Breast epithelium (tissue), 4 donors: Measurements from ENCODE around the gene ANKRD55. TPM values are rescaled to one million over a fixed set of nuclear protein-coding genes. Genes with fewer than 3 reads are reported as not detected.

Experiments used
- DNase-seq, 2 donors: peaks; one replicate each; pipeline ENCODE4 v3.0.0-alpha.2; 2019; ENCODE audit warnings: low spot score in 2 of 2
- H3K27ac ChIP-seq, 2 donors: fragments of 200-600 bp; sonication (generic) in 1 of 2; one replicate each; pipeline ENCODE4 v1.5.1; 2016 to 2019; ENCODE audit warnings: mild to moderate bottlenecking in 1 of 2
- H3K27me3 ChIP-seq, 2 donors: fragments of 200-600 bp; sonication (generic) in 1 of 2; one replicate each; pipeline versions ENCODE4 v1.5.1 to v1.6.0; 2017 to 2019; ENCODE audit warnings: control low read depth in 1 of 2, mild to moderate bottlenecking in 1 of 2
- H3K36me3 ChIP-seq: fragments of 200-600 bp; one replicate; pipeline ENCODE4 v1.5.1; 2019
- H3K4me1 ChIP-seq, 2 donors: fragments of 200-600 bp; sonication (generic); one replicate each; pipeline ENCODE4 v1.5.1; 2016 to 2019; ENCODE audit warnings: control low read depth in 1 of 2
- H3K4me3 ChIP-seq, 3 donors: fragments of 200-600 bp; sonication (generic); 1 replicate in 2 of 3; 2 replicates in 1 of 3; pipeline ENCODE4 v1.5.1; 2016 to 2019; ENCODE audit warnings: mild to moderate bottlenecking in 3 of 3, moderate library complexity in 2 of 3
- H3K9me3 ChIP-seq, 2 donors: fragments of 200-600 bp; sonication (generic) in 1 of 2; one replicate each; pipeline ENCODE4 v1.5.1; 2016 to 2019; ENCODE audit warnings: control low read depth in 1 of 2
- POLR2A ChIP-seq: fragments of 450-650 bp; IDR thresholded peaks from one replicate; pipeline ENCODE4 v1.6.1; 2016; ENCODE audit warnings: antibody characterized with exemption, mild to moderate bottlenecking, moderate library complexity
- POLR2AphosphoS5 ChIP-seq, 3 donors: sonication (generic); formaldehyde crosslinking; IDR thresholded peaks; one replicate each; pipeline ENCODE4 v1.6.1; 2017; ENCODE audit warnings: antibody characterized with exemption in 3 of 3
- intact Hi-C: fragments of 100-400 bp; cut with DNase I; formaldehyde crosslinking; loops from one replicate; pipeline ENCODE4 v1.15.1; 2023; ENCODE audit warnings: low total_unique reads
- total RNA-seq, 3 donors: library from RNA; depleted of rRNA; stranded (reverse); fragments of >200 nt; gene quantifications; one replicate each; pipeline ENCODE4 v1.1.0, GENCODE V29; 2016
- TF ChIP-seq, protein P1 (sequence below), 3 donors: fragments of 450-650 bp; IDR thresholded peaks; one replicate each; pipeline ENCODE4 v1.5.1; 2016 to 2017; ENCODE audit warnings: antibody characterized with exemption in 3 of 3, mild to moderate bottlenecking in 3 of 3, moderate library complexity in 3 of 3

The ANKRD55 gene
- total RNA-seq, 3 donors from 2014 or later = 0.32 to 0.33 TPM; not detected in 1

DNA sequence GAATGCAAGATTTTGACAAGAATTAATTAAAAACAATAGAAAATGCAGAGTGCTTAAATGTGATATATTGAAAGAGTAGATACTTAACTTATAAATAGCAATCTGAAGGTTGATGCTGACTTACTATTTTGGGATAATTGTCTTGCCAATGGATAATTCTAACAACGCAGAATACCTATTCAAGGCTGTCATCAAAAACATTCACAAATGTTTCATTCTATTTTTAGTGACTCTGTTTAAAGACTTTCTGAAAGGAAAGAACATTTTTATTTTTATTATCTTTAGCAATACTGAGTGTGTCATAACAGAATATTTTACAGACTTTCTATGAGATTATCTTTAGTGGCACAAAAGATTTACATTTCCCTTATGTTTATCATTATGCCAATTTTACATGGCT is 38.1 kb downstream of the ANKRD55 start:
- TF ChIP-seq, protein P1, sequence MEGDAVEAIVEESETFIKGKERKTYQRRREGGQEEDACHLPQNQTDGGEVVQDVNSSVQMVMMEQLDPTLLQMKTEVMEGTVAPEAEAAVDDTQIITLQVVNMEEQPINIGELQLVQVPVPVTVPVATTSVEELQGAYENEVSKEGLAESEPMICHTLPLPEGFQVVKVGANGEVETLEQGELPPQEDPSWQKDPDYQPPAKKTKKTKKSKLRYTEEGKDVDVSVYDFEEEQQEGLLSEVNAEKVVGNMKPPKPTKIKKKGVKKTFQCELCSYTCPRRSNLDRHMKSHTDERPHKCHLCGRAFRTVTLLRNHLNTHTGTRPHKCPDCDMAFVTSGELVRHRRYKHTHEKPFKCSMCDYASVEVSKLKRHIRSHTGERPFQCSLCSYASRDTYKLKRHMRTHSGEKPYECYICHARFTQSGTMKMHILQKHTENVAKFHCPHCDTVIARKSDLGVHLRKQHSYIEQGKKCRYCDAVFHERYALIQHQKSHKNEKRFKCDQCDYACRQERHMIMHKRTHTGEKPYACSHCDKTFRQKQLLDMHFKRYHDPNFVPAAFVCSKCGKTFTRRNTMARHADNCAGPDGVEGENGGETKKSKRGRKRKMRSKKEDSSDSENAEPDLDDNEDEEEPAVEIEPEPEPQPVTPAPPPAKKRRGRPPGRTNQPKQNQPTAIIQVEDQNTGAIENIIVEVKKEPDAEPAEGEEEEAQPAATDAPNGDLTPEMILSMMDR (IDR thresholded peaks at IDR 0.05) = no peak
- no peak for TF ChIP-seq POLR2A
- no peak for TF ChIP-seq POLR2AphosphoS5 (IDR thresholded peaks at IDR 0.05)
- H3K27ac ChIP-seq = no peak overlapping the region
- no peaks in the 10 kb centered on the region for H3K9me3 ChIP-seq
- intact Hi-C loops = no loop called here
- DNase-seq = no peak
- no peaks in the 10 kb centered on the region for H3K4me1 ChIP-seq
- no peak overlapping the region for H3K4me3 ChIP-seq
- H3K36me3 ChIP-seq = no peaks in the 10 kb centered on the region
- no peaks in the 10 kb centered on the region for H3K27me3 ChIP-seq

DNA sequence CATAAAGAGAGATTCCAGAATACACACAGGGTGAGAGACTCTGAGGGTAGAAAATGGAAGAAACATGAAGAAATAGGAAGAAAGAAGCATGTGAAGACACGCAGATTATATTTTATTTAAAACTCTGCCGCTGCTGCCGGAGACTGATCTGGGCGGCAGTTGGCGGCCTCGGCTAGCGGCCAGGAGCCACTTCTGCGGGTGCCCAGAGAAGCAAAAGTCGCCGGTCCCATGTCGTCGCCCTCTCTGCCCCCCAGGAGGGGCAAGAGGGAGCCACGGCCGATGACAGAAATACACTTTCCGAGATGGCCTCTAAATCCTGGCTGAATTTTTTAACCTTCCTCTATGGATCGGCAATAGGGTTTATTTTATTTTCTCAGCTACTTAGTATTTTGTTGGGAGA is 40.9 kb downstream of the ANKRD55 start:
- Histone ChIP-seq H3K4me3 (no peak overlapping the region), H3K4me1 (no peaks in the 10 kb centered on the region), H3K36me3 (no peaks in the 10 kb centered on the region), H3K27ac (no peak overlapping the region), H3K9me3 (no peaks in the 10 kb centered on the region), H3K27me3 (no peaks in the 10 kb centered on the region)
- no peak for DNase-seq
- TF ChIP-seq POLR2A = no peak
- TF ChIP-seq, protein P1 (IDR thresholded peaks at IDR 0.05) = no peak
- no peak for TF ChIP-seq POLR2AphosphoS5 (IDR thresholded peaks at IDR 0.05)
- intact Hi-C loops = no loop called here

DNA sequence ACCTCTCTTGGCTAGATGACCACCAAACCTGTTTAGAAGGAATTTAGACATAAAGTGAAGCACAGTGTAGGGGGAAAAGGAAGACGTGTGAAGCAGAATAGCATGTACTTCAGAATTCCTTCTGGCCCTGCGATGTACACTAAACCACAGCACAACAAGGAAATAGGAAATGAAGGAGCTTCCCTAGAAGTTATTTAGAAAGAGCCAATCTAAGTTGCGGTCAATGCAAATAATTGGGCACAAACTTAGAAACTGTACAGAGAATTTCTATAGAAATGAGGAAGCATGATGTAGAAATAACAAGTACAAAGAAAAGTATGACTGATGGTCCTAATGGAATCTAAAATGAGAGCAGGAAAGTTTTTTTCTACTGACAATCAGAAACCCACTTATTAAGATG is 41.5 kb downstream of the ANKRD55 start:
- no peaks in the 10 kb centered on the region for H3K4me1 ChIP-seq
- no peak for DNase-seq
- no peaks in the 10 kb centered on the region for H3K9me3 ChIP-seq
- no peaks in the 10 kb centered on the region for H3K27me3 ChIP-seq
- H3K36me3 ChIP-seq = no peaks in the 10 kb centered on the region
- H3K27ac ChIP-seq = no peak overlapping the region
- no peak overlapping the region for H3K4me3 ChIP-seq
- intact Hi-C loops = no loop called here
- no peak for TF ChIP-seq POLR2AphosphoS5 (IDR thresholded peaks at IDR 0.05)
- TF ChIP-seq POLR2A = no peak
- TF ChIP-seq, protein P1 (IDR thresholded peaks at IDR 0.05) = no peak

DNA sequence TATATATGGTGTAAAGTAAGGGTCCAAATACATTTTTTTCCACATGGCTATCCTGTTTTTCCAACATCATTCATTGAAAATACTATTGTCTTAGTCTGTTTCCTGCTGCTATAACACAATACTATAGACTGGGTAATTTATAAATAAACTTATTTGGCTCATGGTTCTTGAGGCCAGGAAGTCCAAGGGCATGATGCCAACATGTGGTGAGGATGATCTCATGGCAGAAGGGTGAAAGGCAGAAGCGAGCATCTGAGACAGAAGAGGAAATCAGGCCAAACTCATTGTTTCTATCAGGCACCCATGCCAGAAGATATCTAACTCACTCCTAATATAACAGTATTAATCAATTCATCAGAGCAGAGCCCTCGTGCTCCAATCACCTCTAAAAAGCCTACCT is 42.6 kb downstream of the ANKRD55 start:
- no peaks in the 10 kb centered on the region for H3K27me3 ChIP-seq
- intact Hi-C loops = no loop called here
- no peaks in the 10 kb centered on the region for H3K9me3 ChIP-seq
- TF ChIP-seq, protein P1 (IDR thresholded peaks at IDR 0.05) = no peak
- TF ChIP-seq POLR2AphosphoS5 (IDR thresholded peaks at IDR 0.05) (no peak), POLR2A (no peak)
- H3K36me3 ChIP-seq = no peaks in the 10 kb centered on the region
- no peak overlapping the region for H3K4me3 ChIP-seq
- H3K27ac ChIP-seq = no peak overlapping the region
- H3K4me1 ChIP-seq = no peaks in the 10 kb centered on the region
- DNase-seq = peak in 1 of 2 donors; percentile 23

DNA sequence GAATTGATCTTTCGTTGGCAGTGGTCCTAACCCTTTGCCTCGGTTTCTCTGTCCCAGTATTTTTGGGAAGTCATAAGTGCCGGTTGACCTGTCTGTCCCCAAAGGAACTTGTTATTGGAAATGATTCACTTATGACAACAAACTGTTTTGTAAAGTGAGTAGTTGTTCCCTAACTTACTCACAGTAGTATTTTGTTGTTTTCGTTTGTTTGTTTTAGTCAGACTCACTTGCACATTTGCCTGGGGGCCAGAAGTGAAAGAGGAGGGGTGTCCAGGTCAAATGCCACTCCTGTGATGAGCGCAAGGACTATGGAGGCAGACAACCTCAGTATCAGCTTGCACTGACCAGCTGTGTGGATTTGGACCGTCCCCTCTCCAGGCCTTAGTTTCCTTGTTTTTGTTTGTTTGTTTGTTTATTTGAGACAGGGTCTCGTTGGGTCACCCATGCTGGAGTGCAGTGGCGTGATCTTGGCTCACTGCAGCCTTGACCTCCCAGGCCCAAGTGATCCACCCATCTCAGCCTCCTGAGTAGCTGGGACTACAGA is 47.3 kb downstream of the ANKRD55 start:
- TF ChIP-seq POLR2A = no peak
- TF ChIP-seq, protein P1 (IDR thresholded peaks at IDR 0.05) = no peak
- TF ChIP-seq POLR2AphosphoS5 (IDR thresholded peaks at IDR 0.05) = no peak
- no peak for DNase-seq
- Histone ChIP-seq H3K9me3 (no peaks in the 10 kb centered on the region), H3K4me3 (no peak overlapping the region), H3K27ac (no peak overlapping the region), H3K27me3 (no peaks in the 10 kb centered on the region), H3K36me3 (no peaks in the 10 kb centered on the region), H3K4me1 (no peaks in the 10 kb centered on the region)
- intact Hi-C loops = no loop called here
